OCI-LY1 (cell line): Measurements from ENCODE around the gene PKD2.

Experiments
- H2AFZ ChIP-seq: fragments of 200-600 bp; sonication (generic), shearing (Covaris generic); 2 replicates; pipeline ENCODE4 v1.6.0; 2014; ENCODE audit warnings: antibody characterized with exemption, mild to moderate bottlenecking, low read length
- H3F3A ChIP-seq: fragments of 200-600 bp; sonication (generic), shearing (Covaris generic); 2 replicates; pipeline ENCODE4 v1.6.0; 2014; ENCODE audit warnings: mild to moderate bottlenecking, antibody characterized with exemption, low read length, moderate library complexity; ENCODE audit not compliant: insufficient read depth
- H3K27ac ChIP-seq: fragments of 200-600 bp; sonication (generic); 2 replicates; pipeline ENCODE4 v1.5.1; 2014; ENCODE audit warnings: low read length, mixed run types, mild to moderate bottlenecking, low read depth; ENCODE audit not compliant: poor library complexity, severe bottlenecking
- H3K27me3 ChIP-seq: fragments of 200-600 bp; sonication (generic); 2 replicates; pipeline ENCODE4 v1.6.0; 2014; ENCODE audit warnings: antibody characterized with exemption, mild to moderate bottlenecking, low read length, moderate library complexity; ENCODE audit not compliant: insufficient read depth
- H3K36me3 ChIP-seq: fragments of 200-600 bp; sonication (generic); 2 replicates; pipeline ENCODE4 v1.6.1; 2014; ENCODE audit warnings: mild to moderate bottlenecking, antibody characterized with exemption, low read length, moderate library complexity, mixed read lengths; ENCODE audit not compliant: insufficient read depth
- H3K4me1 ChIP-seq: fragments of 200-600 bp; sonication (generic); 2 replicates; pipeline ENCODE4 v1.5.1; 2014; ENCODE audit warnings: mild to moderate bottlenecking, low read length, moderate library complexity; ENCODE audit not compliant: insufficient read depth, severe bottlenecking
- H3K4me2 ChIP-seq: fragments of 200-600 bp; sonication (generic), shearing (Covaris generic); 2 replicates; pipeline ENCODE4 v1.6.1; 2014; ENCODE audit warnings: low read length
- H3K4me3 ChIP-seq: fragments of 200-600 bp; sonication (generic); 2 replicates; pipeline ENCODE4 v1.5.1; 2014; ENCODE audit warnings: low read length, low read depth, mild to moderate bottlenecking, mixed read lengths; ENCODE audit not compliant: poor library complexity, severe bottlenecking
- H3K79me2 ChIP-seq: fragments of 200-600 bp; shearing (Covaris generic); 2 replicates; pipeline ENCODE4 v1.6.1; 2016; ENCODE audit warnings: mixed run types, low read length, mixed read lengths; ENCODE audit not compliant: insufficient read depth
- H3K9ac ChIP-seq: fragments of 200-600 bp; sonication (generic), shearing (Covaris generic); 2 replicates; pipeline ENCODE4 v1.6.1; 2014; ENCODE audit warnings: mild to moderate bottlenecking, low read length, mixed read lengths
- H3K9me2 ChIP-seq: fragments of 200-600 bp; sonication (generic), shearing (Covaris generic); 2 replicates; pipeline ENCODE4 v1.6.1; 2014; ENCODE audit warnings: low read depth, mild to moderate bottlenecking, low read length, mixed read lengths
- H3K9me3 ChIP-seq: fragments of 200-600 bp; shearing (Covaris generic); 2 replicates; pipeline ENCODE4 v1.6.1; 2014; ENCODE audit warnings: low read length, mixed read lengths
- H4K20me1 ChIP-seq: fragments of 200-600 bp; sonication (generic), shearing (Covaris generic); 2 replicates; pipeline ENCODE4 v1.6.0; 2016; ENCODE audit warnings: mild to moderate bottlenecking, low read length; ENCODE audit not compliant: insufficient read depth
- CTCF ChIP-seq: fragments of 200-600 bp; sonication (generic), shearing (Covaris generic); IDR thresholded peaks from 2 replicates; pipeline ENCODE4 v1.5.1; 2017; ENCODE audit warnings: mild to moderate bottlenecking, antibody characterized with exemption, low read length, moderate library complexity, mixed read lengths
- EZH2 ChIP-seq: fragments of 200-600 bp; sonication (generic), shearing (Covaris generic); IDR thresholded peaks from 2 replicates; pipeline ENCODE4 v1.8.0; 2017; ENCODE audit warnings: borderline replicate concordance, mixed run types, mild to moderate bottlenecking, antibody characterized with exemption, low read length, moderate library complexity, mixed read lengths

PKD2 gene

GRCh38 chr4:88012647-88013046 is 5.2 kb downstream of the PKD2 start:
- Histone ChIP-seq H3K79me2 (no peaks in the 10 kb centered on the region), H3K9ac (no peak overlapping the region), H2AFZ (no peak overlapping the region), H3K36me3 (no peaks in the 10 kb centered on the region), H3K4me1 (no peaks in the 10 kb centered on the region), H3K9me2 (no peaks in the 10 kb centered on the region), H3K27ac (no peak overlapping the region), H3K4me3 (no peak overlapping the region), H3K27me3 (no peaks in the 10 kb centered on the region), H3K4me2 (no peak overlapping the region), H3K9me3 (no peaks in the 10 kb centered on the region), H4K20me1 (no peaks in the 10 kb centered on the region), H3F3A (no peaks in the 10 kb centered on the region)
- TF ChIP-seq CTCF (no peak), EZH2 (no peak)

- TF ChIP-seq CTCF (no peak), EZH2 (no peak)
- Histone ChIP-seq H2AFZ (no peak overlapping the region), H3K4me1 (no peaks in the 10 kb centered on the region), H3K4me3 (no peak overlapping the region), H3K4me2 (no peak overlapping the region), H3K27ac (no peak overlapping the region), H3K9me3 (no peaks in the 10 kb centered on the region), H3K27me3 (no peaks in the 10 kb centered on the region), H3F3A (no peaks in the 10 kb centered on the region), H3K36me3 (no peaks in the 10 kb centered on the region), H3K79me2 (no peaks in the 10 kb centered on the region), H3K9me2 (no peaks in the 10 kb centered on the region), H3K9ac (no peak overlapping the region), H4K20me1 (no peaks in the 10 kb centered on the region)
Observed at GRCh38 chr4:88014386-88014905, 7.0 kb downstream of the PKD2 start.

GRCh38 chr4:88015659-88016295 is 8.3 kb downstream of the PKD2 start:
- H3K27me3 ChIP-seq: no peaks in the 10 kb centered on the region
- H2AFZ ChIP-seq: no peak overlapping the region
- H3K4me2 ChIP-seq: no peak overlapping the region
- no peak overlapping the region for H3K9ac ChIP-seq
- H3K27ac ChIP-seq: no peak overlapping the region
- no peaks in the 10 kb centered on the region for H3K4me1 ChIP-seq
- no peaks in the 10 kb centered on the region for H3K79me2 ChIP-seq
- H4K20me1 ChIP-seq: no peaks in the 10 kb centered on the region
- no peaks in the 10 kb centered on the region for H3F3A ChIP-seq
- H3K9me3 ChIP-seq: no peaks in the 10 kb centered on the region
- H3K9me2 ChIP-seq: no peaks in the 10 kb centered on the region
- no peaks in the 10 kb centered on the region for H3K36me3 ChIP-seq
- TF ChIP-seq CTCF (no peak), EZH2 (no peak)
- H3K4me3 ChIP-seq: no peak overlapping the region
